ENCODE data around the gene LDAF1.

- TF ChIP-seq CTCF (conservative IDR thresholded peaks at IDR 0.05 in 1 of 2, IDR thresholded peaks at IDR 0.05 in 1 of 2; ENCODE audit: extremely low read depth in 1 of 2, insufficient read depth in 1 of 2, low read depth in 1 of 2, low read length in 2 of 2) (no peak), EZH2 (IDR thresholded peaks at IDR 0.05; ENCODE audit: borderline replicate concordance, low read length) (no peak)
Measured at GRCh38 chr16:21192991-21193390, 34.5 kb downstream of the LDAF1 start.
